Measurements from ENCODE around the gene HBEGF.

HBEGF gene

GRCh38 chr5:140310434-140310833 lies 36.0 kb downstream of the HBEGF start:
- DNase-seq (ENCODE audit: extremely low read depth, low read depth): no peak

DNA sequence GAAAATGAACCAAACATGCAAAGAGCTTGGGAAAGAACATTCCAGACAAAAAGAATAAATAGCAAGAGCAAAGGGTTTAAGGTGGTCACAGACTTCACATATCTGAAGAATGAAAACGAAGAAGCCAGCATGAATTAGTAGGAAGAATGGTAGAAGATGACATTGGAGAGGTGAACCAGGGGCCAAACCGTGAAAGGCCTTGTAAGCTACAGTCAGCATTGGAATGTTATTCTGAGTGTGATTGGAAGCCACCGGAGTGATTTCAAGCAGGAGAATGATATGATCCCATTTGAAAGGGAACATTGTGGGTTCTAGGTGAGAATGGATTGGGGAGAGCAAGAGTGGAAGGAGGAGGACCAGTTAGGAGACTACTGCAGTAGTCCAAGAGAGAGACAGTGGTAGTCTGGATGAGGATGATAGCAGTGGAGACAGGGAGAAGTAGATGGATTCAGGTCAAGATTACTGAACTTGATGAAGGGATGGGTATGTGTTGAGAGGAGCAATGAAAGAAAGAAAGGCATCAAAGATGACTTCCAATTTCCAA lies 36.6 kb downstream of the HBEGF start:
- TF ChIP-seq, protein P1, sequence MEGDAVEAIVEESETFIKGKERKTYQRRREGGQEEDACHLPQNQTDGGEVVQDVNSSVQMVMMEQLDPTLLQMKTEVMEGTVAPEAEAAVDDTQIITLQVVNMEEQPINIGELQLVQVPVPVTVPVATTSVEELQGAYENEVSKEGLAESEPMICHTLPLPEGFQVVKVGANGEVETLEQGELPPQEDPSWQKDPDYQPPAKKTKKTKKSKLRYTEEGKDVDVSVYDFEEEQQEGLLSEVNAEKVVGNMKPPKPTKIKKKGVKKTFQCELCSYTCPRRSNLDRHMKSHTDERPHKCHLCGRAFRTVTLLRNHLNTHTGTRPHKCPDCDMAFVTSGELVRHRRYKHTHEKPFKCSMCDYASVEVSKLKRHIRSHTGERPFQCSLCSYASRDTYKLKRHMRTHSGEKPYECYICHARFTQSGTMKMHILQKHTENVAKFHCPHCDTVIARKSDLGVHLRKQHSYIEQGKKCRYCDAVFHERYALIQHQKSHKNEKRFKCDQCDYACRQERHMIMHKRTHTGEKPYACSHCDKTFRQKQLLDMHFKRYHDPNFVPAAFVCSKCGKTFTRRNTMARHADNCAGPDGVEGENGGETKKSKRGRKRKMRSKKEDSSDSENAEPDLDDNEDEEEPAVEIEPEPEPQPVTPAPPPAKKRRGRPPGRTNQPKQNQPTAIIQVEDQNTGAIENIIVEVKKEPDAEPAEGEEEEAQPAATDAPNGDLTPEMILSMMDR (IDR thresholded peaks at IDR 0.05; ENCODE audit: low read depth, low read length, missing control alignments): no peak
- DNase-seq (ENCODE audit: extremely low read depth, low read depth): no peak
- no peak overlapping the region for H3K4me3 ChIP-seq (replicated peaks; ENCODE audit: low read depth, low read length)

More at GRCh38 chr5:140310434-140310833, 36.0 kb downstream of the HBEGF start:
- TF ChIP-seq, protein P1 (IDR thresholded peaks at IDR 0.05; ENCODE audit: low read depth, low read length, missing control alignments): no peak
- no peak overlapping the region for H3K4me3 ChIP-seq (replicated peaks; ENCODE audit: low read depth, low read length)

DNA sequence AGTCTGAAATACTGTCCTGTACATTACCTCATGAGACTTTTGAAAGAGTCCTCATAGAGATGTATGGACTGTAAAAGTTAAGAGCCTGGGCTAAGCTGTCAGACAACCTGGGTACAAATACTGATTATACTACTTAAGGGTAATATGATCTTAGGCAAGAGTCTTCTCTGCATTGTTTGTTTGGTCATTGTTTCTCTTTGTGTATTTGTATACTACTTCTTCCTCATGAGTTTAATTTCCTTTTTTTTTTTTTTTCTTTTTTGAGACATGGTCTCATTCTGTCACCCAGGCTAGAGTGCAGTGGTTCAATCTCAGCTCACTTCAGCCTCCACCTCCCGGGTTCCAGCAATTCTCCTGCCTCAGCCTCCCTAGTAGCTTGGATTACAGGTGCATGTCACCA lies 40.9 kb downstream of the HBEGF start:
- no peak for DNase-seq (ENCODE audit: extremely low read depth, low read depth)
- no peak overlapping the region for H3K4me3 ChIP-seq (replicated peaks; ENCODE audit: low read depth, low read length)
- TF ChIP-seq, protein P1 (IDR thresholded peaks at IDR 0.05; ENCODE audit: low read depth, low read length, missing control alignments): no peak

DNA sequence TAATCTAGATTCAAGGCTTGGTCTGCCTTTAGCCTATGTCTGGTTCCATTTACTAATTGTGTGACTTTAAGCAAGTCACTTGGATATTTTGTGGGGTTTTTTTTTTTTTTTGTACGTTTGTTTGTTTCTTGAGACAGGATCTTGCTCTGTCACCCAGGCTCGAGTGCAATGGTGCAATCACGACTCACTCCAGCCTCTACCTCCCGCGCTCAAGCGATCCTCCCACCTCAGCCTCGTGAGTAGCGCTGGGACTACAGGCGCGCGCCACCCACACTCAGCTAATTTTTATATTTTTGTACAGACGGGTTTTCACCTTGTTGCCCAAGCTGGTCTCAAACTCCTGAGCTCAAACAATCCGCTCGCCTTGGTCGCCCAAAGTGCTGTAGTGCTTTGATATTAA lies 42.4 kb downstream of the HBEGF start:
- TF ChIP-seq, protein P1 (IDR thresholded peaks at IDR 0.05; ENCODE audit: low read depth, low read length, missing control alignments): no peak
- no peak for DNase-seq (ENCODE audit: extremely low read depth, low read depth)
- no peak overlapping the region for H3K4me3 ChIP-seq (replicated peaks; ENCODE audit: low read depth, low read length)

GRCh38 chr5:140302786-140303639 lies 43.4 kb downstream of the HBEGF start, which contains the start of gene PFDN1:
TSS of gene PFDN1 (minus strand) at chr5:140303101. CDS start at chr5:140303073, 28 bp downstream.
- TF ChIP-seq, protein P1 (IDR thresholded peaks at IDR 0.05; ENCODE audit: low read depth, low read length, missing control alignments): no peak
- H3K4me3 ChIP-seq (replicated peaks; ENCODE audit: low read depth, low read length): peak within 1 kb of the TSS; percentile 81
- peak; percentile 87 for DNase-seq (ENCODE audit: extremely low read depth, low read depth)

DNA sequence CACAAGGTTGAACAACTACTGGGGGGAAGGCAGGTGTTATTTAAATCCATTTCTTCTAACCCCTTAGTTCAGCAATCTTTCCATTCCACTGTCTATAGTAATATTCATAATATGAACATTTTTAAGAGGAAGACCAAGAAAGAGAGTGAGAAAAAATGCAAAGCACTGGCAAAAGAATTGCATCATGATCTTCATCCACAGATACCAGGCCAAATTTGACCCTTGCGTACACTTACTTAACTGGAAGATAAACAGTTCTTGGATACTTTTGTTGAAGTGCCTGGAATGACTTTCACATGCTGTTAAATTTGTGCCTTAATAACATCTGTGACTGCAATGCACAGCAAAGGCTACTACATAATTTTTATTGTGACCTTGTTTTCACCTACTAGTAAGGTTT lies 45.3 kb downstream of the HBEGF start:
- TF ChIP-seq, protein P1 (IDR thresholded peaks at IDR 0.05; ENCODE audit: low read depth, low read length, missing control alignments): no peak
- peak overlapping the region; percentile 81 for H3K4me3 ChIP-seq (replicated peaks; ENCODE audit: low read depth, low read length)
- DNase-seq (ENCODE audit: extremely low read depth, low read depth): no peak
